H9 (cell line): ENCODE measurements around the gene WDR20. TPM values are rescaled to one million over a fixed set of nuclear protein-coding genes. Genes with fewer than 3 reads are reported as not detected.
A peak's percentile ranks its signal among the peaks of the same experiment; 100 is the strongest.

Experiments
- DNase-seq: peaks from one replicate; pipeline ENCODE4 v3.0.0-alpha.2; 2017
- H2AFZ ChIP-seq: one replicate; pipeline ENCODE4 v1.6.1; 2013; ENCODE audit warnings: mild to moderate bottlenecking, low read length, control low read depth, moderate library complexity
- H2AK5ac ChIP-seq: 2 replicates; pipeline ENCODE4 v1.6.1; 2013; ENCODE audit warnings: low read length, control low read depth, mixed read lengths; ENCODE audit not compliant: insufficient read length
- H2BK120ac ChIP-seq: one replicate; pipeline ENCODE4 v1.6.1; 2013; ENCODE audit warnings: low read depth, mild to moderate bottlenecking, low read length, control low read depth, inconsistent platforms; ENCODE audit not compliant: poor library complexity, severe bottlenecking
- H2BK12ac ChIP-seq: 2 replicates; pipeline ENCODE4 v1.6.1; 2013; ENCODE audit warnings: low read length, control low read depth, mixed read lengths, low read depth; ENCODE audit not compliant: insufficient read length
- H2BK15ac ChIP-seq: 2 replicates; pipeline ENCODE4 v1.6.1; 2013; ENCODE audit warnings: low read depth, low read length, control low read depth
- H2BK20ac ChIP-seq: one replicate; pipeline ENCODE4 v1.6.1; 2013; ENCODE audit warnings: low read depth, mild to moderate bottlenecking, low read length, control low read depth, inconsistent platforms; ENCODE audit not compliant: poor library complexity, severe bottlenecking
- H2BK5ac ChIP-seq: 2 replicates; pipeline ENCODE4 v1.6.1; 2013; ENCODE audit warnings: low read length, control low read depth, mixed read lengths; ENCODE audit not compliant: insufficient read length
- H3K14ac ChIP-seq: 2 replicates; pipeline ENCODE4 v1.6.1; 2013; ENCODE audit warnings: low read length, control low read depth; ENCODE audit not compliant: insufficient read depth
- H3K18ac ChIP-seq: 2 replicates; pipeline ENCODE4 v1.6.1; 2013; ENCODE audit warnings: low read depth, mild to moderate bottlenecking, mixed read lengths, low read length, control low read depth; ENCODE audit not compliant: insufficient read length
- H3K23ac ChIP-seq: 2 replicates; pipeline ENCODE4 v1.6.1; 2013; ENCODE audit warnings: low read length, control low read depth, mixed read lengths, low read depth; ENCODE audit not compliant: insufficient read length
- H3K23me2 ChIP-seq: 2 replicates; pipeline ENCODE4 v1.6.1; 2013; ENCODE audit warnings: low read depth, mild to moderate bottlenecking, mixed read lengths, low read length, control low read depth; ENCODE audit not compliant: insufficient read length, poor library complexity, severe bottlenecking
- H3K27ac ChIP-seq: 2 replicates; pipeline ENCODE4 v1.5.1; 2013; ENCODE audit warnings: low read length, control low read depth, mixed read lengths, low read depth; ENCODE audit not compliant: insufficient read length
- H3K27me3 ChIP-seq: 2 replicates; pipeline ENCODE4 v1.6.1; 2013; ENCODE audit warnings: low read length, control low read depth, inconsistent platforms; ENCODE audit not compliant: insufficient read depth
- H3K4ac ChIP-seq: 2 replicates; pipeline ENCODE4 v1.6.1; 2013; ENCODE audit warnings: low read depth, mild to moderate bottlenecking, control low read depth, inconsistent platforms, low read length, moderate library complexity
- H3K4me1 ChIP-seq: 2 replicates; pipeline ENCODE4 v1.6.1; 2013; ENCODE audit warnings: low read length, control low read depth, inconsistent platforms; ENCODE audit not compliant: insufficient read depth
- H3K4me2 ChIP-seq: 2 replicates; pipeline ENCODE4 v1.6.1; 2013; ENCODE audit warnings: low read length, control low read depth, mixed read lengths; ENCODE audit not compliant: insufficient read length, insufficient read depth
- H3K56ac ChIP-seq: 2 replicates; pipeline ENCODE4 v1.6.1; 2013; ENCODE audit warnings: low read depth, mild to moderate bottlenecking, mixed read lengths, low read length, control low read depth; ENCODE audit not compliant: insufficient read length
- H3K79me1 ChIP-seq: 2 replicates; pipeline ENCODE4 v1.6.1; 2013; ENCODE audit warnings: low read depth, mild to moderate bottlenecking, moderate library complexity, low read length, control low read depth, inconsistent platforms; ENCODE audit not compliant: insufficient read depth, poor library complexity, severe bottlenecking
- H3K79me2 ChIP-seq: 2 replicates; pipeline ENCODE4 v1.6.1; 2013; ENCODE audit warnings: low read length, control low read depth, inconsistent platforms; ENCODE audit not compliant: insufficient read depth
- H3K9ac ChIP-seq: 2 replicates; pipeline ENCODE4 v1.6.1; 2013; ENCODE audit warnings: low read length, control low read depth, mixed read lengths; ENCODE audit not compliant: insufficient read length; ENCODE audit errors: extremely low read depth
- H3K9me3 ChIP-seq: one replicate; pipeline ENCODE4 v1.6.1; 2013; ENCODE audit warnings: low read depth, low read length, inconsistent platforms; ENCODE audit not compliant: control insufficient read depth
- H3T11ph ChIP-seq: one replicate; pipeline ENCODE4 v1.6.1; 2013; ENCODE audit warnings: mild to moderate bottlenecking, low read length, control low read depth, inconsistent platforms
- H4K20me1 ChIP-seq: one replicate; pipeline ENCODE4 v1.6.1; 2013; ENCODE audit not compliant: control insufficient read depth, insufficient read length, insufficient read depth
- H4K5ac ChIP-seq: 2 replicates; pipeline ENCODE4 v1.6.1; 2013; ENCODE audit warnings: low read depth, mild to moderate bottlenecking, mixed read lengths, low read length, control low read depth; ENCODE audit not compliant: insufficient read length
- H4K8ac ChIP-seq: replicated peaks from 2 replicates; pipeline ENCODE4 v1.6.1; 2013; ENCODE audit warnings: low read length, control low read depth, mixed read lengths, low read depth; ENCODE audit not compliant: insufficient read length
- H4K91ac ChIP-seq: 2 replicates; pipeline ENCODE4 v1.6.1; 2013; ENCODE audit warnings: low read depth, mild to moderate bottlenecking, moderate library complexity, mixed read lengths, low read length, control low read depth; ENCODE audit not compliant: insufficient read length
- H3K27ac Mint-ChIP-seq, 3 experiments: 2 replicates in 2 of 3; 3 replicates in 1 of 3; pipeline ENCODE4 v1.8.0; 2020 to 2021; ENCODE audit warnings: mixed read lengths in 3 of 3, mild to moderate bottlenecking in 1 of 3, moderate library complexity in 1 of 3
- H3K27me3 Mint-ChIP-seq: 2 replicates; pipeline ENCODE4 v1.8.0; 2021; ENCODE audit warnings: low read depth, mild to moderate bottlenecking, moderate library complexity, mixed read lengths
- H3K36me3 Mint-ChIP-seq, 3 experiments: 2 replicates in 2 of 3; 3 replicates in 1 of 3; pipeline ENCODE4 v1.8.0; 2020 to 2021; ENCODE audit warnings: low read depth in 3 of 3, mixed read lengths in 3 of 3; ENCODE audit not compliant: insufficient read depth in 1 of 3
- H3K4me1 Mint-ChIP-seq, 2 experiments: 2 replicates each; pipeline ENCODE4 v1.8.0; 2020; ENCODE audit warnings: mixed read lengths in 2 of 2
- H3K4me3 Mint-ChIP-seq, 2 experiments: 2 replicates in 1 of 2; 3 replicates in 1 of 2; pipeline ENCODE4 v1.8.0; 2020 to 2021; ENCODE audit warnings: mild to moderate bottlenecking in 2 of 2, mixed read lengths in 2 of 2, moderate library complexity in 1 of 2
- H3K9me3 Mint-ChIP-seq, 2 experiments: 2 replicates in 1 of 2; 3 replicates in 1 of 2; pipeline ENCODE4 v1.8.0; 2020; ENCODE audit warnings: mild to moderate bottlenecking in 2 of 2, mixed read lengths in 2 of 2, moderate library complexity in 1 of 2
- CTCF ChIP-seq: fragments of 200-600 bp; sonication (generic); conservative IDR thresholded peaks from 3 replicates; pipeline ENCODE4 v1.8.0; 2021; ENCODE audit warnings: antibody characterized with exemption, mild to moderate bottlenecking
- WGBS: extraction: QIAGEN DNeasy Blood & Tissue Kit; methylation state at CpG from one replicate; pipeline ENCODE4 v1.1.7; 2013; ENCODE audit warnings: missing lambda C conversion rate, low lambda C conversion rate, mixed read lengths; ENCODE audit not compliant: insufficient read length; ENCODE audit errors: extremely low coverage; 5-methylcytosine and 5-hydroxymethylcytosine counted together
- total RNA-seq: library from RNA; stranded (reverse); gene quantifications from 2 replicates; pipeline ENCODE4 v1.2.1, GENCODE V29; 2021

The WDR20 gene
- total RNA-seq, 1 experiment from 2014 or later: 31.6 TPM

DNA sequence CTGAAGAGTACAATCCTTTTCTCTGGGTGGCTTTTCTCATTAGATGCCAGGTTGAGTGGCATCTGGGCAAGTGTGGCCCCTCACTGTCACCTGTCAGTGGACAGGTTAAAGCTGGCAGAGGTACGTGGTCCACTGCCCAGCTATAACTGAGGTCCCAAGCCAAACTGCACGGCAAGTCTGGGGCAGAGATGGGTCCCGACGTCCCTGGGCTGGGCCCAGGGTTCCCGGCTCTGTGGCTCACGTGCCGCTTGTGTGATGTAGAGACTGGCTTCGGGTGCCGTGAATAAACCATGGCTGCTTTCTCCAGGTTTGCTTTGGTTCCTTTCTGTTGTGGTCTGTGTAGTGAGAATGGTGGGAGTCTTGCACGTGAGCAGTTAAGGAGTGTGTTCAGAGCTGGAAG is 77.7 kb downstream of the WDR20 start:
- DNase-seq: no peak
- no peak overlapping the region for H3K4ac ChIP-seq
- H3K56ac ChIP-seq: no peak overlapping the region
- no peak overlapping the region for H3K14ac ChIP-seq
- H3K27me3 Mint-ChIP-seq: no peaks in the 10 kb centered on the region; the same call in 1 of the 2 replicates
- no peak overlapping the region for H2BK15ac ChIP-seq
- H3K23ac ChIP-seq: no peak overlapping the region
- H4K8ac ChIP-seq: no peak overlapping the region
- no peak overlapping the region for H2BK120ac ChIP-seq
- no peaks in the 10 kb centered on the region for H3K79me1 ChIP-seq
- H4K5ac ChIP-seq: no peak overlapping the region
- no peaks in the 10 kb centered on the region for H3K9me3 ChIP-seq
- H3K27me3 ChIP-seq: no peaks in the 10 kb centered on the region
- H2AK5ac ChIP-seq: no peak overlapping the region
- H2BK12ac ChIP-seq: no peak overlapping the region
- no peak overlapping the region for H2AFZ ChIP-seq
- no peaks in the 10 kb centered on the region; a peak in 2 of 7 replicates for H3K36me3 Mint-ChIP-seq
- H3K18ac ChIP-seq: no peak overlapping the region
- H3K4me1 ChIP-seq: no peaks in the 10 kb centered on the region
- H3K4me2 ChIP-seq: no peak overlapping the region
- no peaks in the 10 kb centered on the region for H3K9me3 Mint-ChIP-seq
- no peak overlapping the region for H2BK5ac ChIP-seq
- no peak overlapping the region for H3T11ph ChIP-seq
- H4K91ac ChIP-seq: no peak overlapping the region
- H3K27ac Mint-ChIP-seq: peak overlapping the region; percentile 12 to 25 (median 12); a peak in 4 of 7 replicates
- H3K27ac ChIP-seq: no peak overlapping the region
- no peak overlapping the region for H3K9ac ChIP-seq
- no CpG with 5 or more reads among the region's 10 CpGs for WGBS
- peaks cover 25 to 34% of the 10 kb centered on the region in 2 experiments for H3K4me1 Mint-ChIP-seq
- no peaks in the 10 kb centered on the region for H4K20me1 ChIP-seq
- H3K23me2 ChIP-seq: no peaks in the 10 kb centered on the region
- H3K4me3 Mint-ChIP-seq: no peak overlapping the region
- H2BK20ac ChIP-seq: no peak overlapping the region
- no peaks in the 10 kb centered on the region for H3K79me2 ChIP-seq
- TF ChIP-seq CTCF: no peak
